ENCODE data around the gene FBXO8.
A peak's percentile ranks its signal among the peaks of the same experiment; 100 is the strongest.

FBXO8 gene, protein sequence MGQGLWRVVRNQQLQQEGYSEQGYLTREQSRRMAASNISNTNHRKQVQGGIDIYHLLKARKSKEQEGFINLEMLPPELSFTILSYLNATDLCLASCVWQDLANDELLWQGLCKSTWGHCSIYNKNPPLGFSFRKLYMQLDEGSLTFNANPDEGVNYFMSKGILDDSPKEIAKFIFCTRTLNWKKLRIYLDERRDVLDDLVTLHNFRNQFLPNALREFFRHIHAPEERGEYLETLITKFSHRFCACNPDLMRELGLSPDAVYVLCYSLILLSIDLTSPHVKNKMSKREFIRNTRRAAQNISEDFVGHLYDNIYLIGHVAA

DNA sequence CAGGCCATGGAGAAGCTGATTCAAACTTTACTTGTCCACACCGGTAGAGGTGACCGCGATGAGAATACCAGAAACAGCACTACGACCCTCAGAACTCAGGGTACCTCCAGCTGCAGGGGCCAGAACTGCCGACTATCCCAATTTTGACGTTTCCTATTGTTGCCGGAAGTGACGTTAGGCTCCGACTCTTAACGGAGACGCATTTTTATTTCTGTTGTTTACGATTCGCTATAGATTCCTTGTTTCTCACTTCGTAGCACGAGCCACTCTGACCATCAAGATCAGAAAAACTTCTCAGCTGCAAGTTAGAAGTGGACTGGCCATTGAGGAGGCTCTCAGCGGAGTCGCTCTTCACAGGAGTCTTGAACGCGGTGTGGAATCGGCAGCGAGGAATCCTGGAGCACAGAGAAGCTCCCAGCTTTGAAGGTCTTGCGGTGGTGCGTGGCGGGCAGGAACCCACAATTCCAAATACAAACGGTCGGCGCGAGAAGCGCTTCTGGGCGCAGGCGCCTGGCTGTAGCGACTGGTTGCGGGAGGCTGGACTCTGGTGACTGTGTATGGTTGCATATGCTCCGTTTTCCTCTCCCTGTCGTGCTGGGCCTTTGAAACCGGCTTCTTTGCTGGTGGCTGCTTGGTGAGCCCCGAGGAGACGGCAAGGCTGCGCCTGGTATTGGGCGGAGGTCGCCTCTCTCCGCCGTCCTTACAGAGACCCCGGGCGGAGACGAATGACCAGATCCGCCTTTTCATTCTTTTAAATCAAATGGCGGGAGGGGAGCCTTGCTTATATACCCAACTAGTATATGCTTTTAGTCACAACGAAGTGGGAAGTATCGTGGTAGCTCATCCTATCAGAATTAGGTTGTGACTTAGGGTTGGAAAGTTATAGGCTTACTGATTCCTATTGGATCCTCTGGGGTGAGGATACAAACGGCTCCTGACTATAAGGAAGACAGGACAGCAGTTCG lies at the start of gene FBXO8, which contains the start of gene CEP44:
TSS of gene FBXO8 (minus strand) at position 161 of the 965 bp plus-strand sequence. CDS start 20,575 bp downstream, outside the sequence.
TSS of gene CEP44 (plus strand) at position 405 of the 965 bp plus-strand sequence. CDS start 15,211 bp downstream, outside the sequence.
- TF ChIP-seq POLR2A (IDR thresholded peaks at IDR 0.05; ENCODE audit: extremely low read depth, insufficient read length): peak; percentile 59
- TF ChIP-seq MYC (IDR thresholded peaks at IDR 0.05; ENCODE audit: low read depth, low read length): no peak
- peak within 1 kb of the TSS; percentile 98 for H3K4me3 ChIP-seq (ENCODE audit: low read depth, low read length)
- peak; percentile 80 for DNase-seq (ENCODE audit: low read depth)

DNA sequence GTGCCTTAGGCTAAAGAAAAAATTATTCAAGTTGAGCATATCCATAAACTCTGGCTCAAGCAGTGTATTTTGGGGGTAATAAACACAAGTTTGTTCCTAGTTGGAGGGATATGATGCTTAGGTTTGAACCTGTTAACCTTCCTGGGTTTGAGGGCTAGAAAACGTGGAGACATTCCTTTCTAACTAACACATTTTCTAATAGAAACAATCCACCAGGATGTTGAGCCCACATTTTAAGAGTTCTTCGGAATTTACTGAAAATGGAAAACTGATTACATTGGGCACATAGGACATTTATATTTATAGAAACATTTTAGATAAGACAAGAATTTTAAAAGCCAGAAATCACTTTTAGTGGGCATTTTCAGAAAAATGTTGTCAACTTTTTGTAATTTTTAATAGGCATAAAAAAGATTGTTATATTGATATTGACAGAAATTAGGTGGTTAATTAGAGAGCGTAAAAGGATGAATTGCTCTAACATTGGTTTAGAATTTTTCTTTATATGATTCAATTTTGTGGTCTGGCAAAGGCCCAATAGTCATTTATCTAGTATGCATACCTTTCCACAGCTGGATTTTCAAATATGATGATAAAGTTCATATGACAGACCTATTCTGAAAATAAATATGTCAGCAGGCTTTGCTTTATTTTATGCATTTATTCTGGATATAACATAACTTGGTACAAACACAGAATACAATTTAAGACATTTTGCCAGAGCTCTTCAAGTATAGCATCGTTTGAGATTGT lies 49.5 kb upstream of the FBXO8 start:
- no peak for DNase-seq (ENCODE audit: low read depth)
- TF ChIP-seq MYC (IDR thresholded peaks at IDR 0.05; ENCODE audit: low read depth, low read length) (no peak), POLR2A (IDR thresholded peaks at IDR 0.05; ENCODE audit: extremely low read depth, insufficient read length) (no peak)
- TF ChIP-seq, protein P1, sequence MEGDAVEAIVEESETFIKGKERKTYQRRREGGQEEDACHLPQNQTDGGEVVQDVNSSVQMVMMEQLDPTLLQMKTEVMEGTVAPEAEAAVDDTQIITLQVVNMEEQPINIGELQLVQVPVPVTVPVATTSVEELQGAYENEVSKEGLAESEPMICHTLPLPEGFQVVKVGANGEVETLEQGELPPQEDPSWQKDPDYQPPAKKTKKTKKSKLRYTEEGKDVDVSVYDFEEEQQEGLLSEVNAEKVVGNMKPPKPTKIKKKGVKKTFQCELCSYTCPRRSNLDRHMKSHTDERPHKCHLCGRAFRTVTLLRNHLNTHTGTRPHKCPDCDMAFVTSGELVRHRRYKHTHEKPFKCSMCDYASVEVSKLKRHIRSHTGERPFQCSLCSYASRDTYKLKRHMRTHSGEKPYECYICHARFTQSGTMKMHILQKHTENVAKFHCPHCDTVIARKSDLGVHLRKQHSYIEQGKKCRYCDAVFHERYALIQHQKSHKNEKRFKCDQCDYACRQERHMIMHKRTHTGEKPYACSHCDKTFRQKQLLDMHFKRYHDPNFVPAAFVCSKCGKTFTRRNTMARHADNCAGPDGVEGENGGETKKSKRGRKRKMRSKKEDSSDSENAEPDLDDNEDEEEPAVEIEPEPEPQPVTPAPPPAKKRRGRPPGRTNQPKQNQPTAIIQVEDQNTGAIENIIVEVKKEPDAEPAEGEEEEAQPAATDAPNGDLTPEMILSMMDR (IDR thresholded peaks at IDR 0.05; ENCODE audit: low read depth, low read length): no peak
- TF ChIP-seq, protein P2, sequence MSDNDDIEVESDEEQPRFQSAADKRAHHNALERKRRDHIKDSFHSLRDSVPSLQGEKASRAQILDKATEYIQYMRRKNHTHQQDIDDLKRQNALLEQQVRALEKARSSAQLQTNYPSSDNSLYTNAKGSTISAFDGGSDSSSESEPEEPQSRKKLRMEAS (IDR thresholded peaks at IDR 0.05; ENCODE audit: low read depth, low read length): no peak
- H3K4me3 ChIP-seq (ENCODE audit: low read depth, low read length): no peak overlapping the region

DNA sequence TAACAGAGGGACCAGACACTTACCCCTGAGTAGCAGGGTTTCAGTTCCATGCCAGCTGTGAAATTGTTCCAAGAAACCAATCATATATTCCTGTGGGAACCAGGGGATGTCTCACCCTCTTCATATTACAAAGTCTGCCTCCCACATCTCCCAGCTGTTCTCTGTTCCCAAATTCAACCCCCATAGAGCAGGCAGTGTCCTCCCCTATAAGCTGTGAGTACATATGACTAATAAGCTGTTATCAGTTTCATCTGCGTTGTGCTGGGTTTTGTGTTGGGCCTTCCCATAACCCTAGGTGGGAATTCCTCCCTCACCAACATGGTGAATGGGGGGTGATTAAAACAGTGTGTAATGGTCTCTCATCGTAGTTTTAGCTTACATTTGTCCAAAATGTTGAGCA lies 41.3 kb upstream of the FBXO8 start:
- no peak overlapping the region for H3K4me3 ChIP-seq (ENCODE audit: low read depth, low read length)
- TF ChIP-seq, protein P2 (IDR thresholded peaks at IDR 0.05; ENCODE audit: low read depth, low read length): no peak
- TF ChIP-seq MYC (IDR thresholded peaks at IDR 0.05; ENCODE audit: low read depth, low read length) (no peak), POLR2A (IDR thresholded peaks at IDR 0.05; ENCODE audit: extremely low read depth, insufficient read length) (no peak)
- TF ChIP-seq, protein P1 (IDR thresholded peaks at IDR 0.05; ENCODE audit: low read depth, low read length): no peak
- no peak for DNase-seq (ENCODE audit: low read depth)

DNA sequence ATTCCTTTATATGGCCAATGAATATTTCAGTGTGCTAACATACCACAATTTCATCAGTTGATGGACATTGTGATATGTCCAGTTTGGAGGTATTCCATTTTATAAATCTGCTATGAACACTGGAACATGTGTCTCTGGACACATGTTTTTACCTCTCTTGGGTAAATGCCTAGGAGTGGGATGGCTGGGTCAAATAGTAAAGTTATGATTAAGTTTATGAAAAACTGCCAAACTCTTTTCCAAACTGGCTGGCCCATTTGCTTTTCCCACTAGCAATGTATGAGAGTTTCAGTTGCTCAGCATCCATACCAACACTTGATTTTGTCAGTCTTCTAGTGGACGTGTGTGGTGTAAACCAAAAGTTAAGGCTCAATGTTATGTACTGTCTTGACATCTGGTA lies 40.8 kb upstream of the FBXO8 start:
- TF ChIP-seq MYC (IDR thresholded peaks at IDR 0.05; ENCODE audit: low read depth, low read length) (no peak), POLR2A (IDR thresholded peaks at IDR 0.05; ENCODE audit: extremely low read depth, insufficient read length) (no peak)
- TF ChIP-seq, protein P2 (IDR thresholded peaks at IDR 0.05; ENCODE audit: low read depth, low read length): no peak
- TF ChIP-seq, protein P1 (IDR thresholded peaks at IDR 0.05; ENCODE audit: low read depth, low read length): no peak
- no peak for DNase-seq (ENCODE audit: low read depth)
- no peak overlapping the region for H3K4me3 ChIP-seq (ENCODE audit: low read depth, low read length)

DNA sequence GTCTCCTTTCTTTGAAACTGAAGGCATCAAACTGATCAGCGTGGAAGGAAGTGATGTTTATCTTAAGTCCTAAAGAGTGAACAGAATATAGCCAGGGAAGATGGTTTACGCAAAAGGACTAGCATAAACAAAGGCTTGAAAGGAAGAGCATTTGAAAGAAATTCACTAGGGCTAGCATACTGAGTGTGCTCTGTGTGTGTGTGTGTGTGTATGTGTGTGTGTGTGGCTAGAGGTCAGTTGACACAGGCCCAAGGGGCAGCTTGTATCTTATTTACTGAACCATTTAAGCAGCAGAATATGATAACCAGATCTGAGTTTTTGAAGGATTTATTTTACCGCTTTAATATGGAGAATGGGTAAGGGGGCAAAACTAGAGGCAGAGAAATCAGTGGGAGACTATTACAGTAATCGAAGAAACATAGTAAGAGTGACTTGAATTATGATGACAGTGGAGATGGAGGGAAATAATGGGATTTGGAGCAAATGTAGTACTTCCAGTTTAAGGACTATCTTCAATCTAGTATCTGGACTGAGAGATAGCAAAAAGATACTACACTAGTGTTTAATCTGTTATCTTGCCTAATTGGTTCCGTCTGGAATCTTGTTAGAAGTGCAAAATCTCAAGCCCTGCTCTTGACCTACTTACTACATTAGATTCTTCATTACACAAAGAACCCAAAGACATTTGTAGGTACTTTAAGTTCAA lies 37.2 kb upstream of the FBXO8 start:
- TF ChIP-seq MYC (IDR thresholded peaks at IDR 0.05; ENCODE audit: low read depth, low read length) (no peak), POLR2A (IDR thresholded peaks at IDR 0.05; ENCODE audit: extremely low read depth, insufficient read length) (no peak)
- TF ChIP-seq, protein P1 (IDR thresholded peaks at IDR 0.05; ENCODE audit: low read depth, low read length): no peak
- TF ChIP-seq, protein P2 (IDR thresholded peaks at IDR 0.05; ENCODE audit: low read depth, low read length): no peak
- no peak for DNase-seq (ENCODE audit: low read depth)
- no peak overlapping the region for H3K4me3 ChIP-seq (ENCODE audit: low read depth, low read length)

Measured in NB4 (cell line).